Fibroblast of lung (primary cell): ENCODE measurements around the gene DNM1. TPM values are rescaled to one million over a fixed set of nuclear protein-coding genes. Genes with fewer than 3 reads are reported as not detected.

Experiments used
- polyA plus RNA-seq, 2 donors: library from polyadenylated mRNA; depleted of rRNA in 1 of 2; stranded (reverse) in 1 of 2; unstranded in 1 of 2; fragments of >200 nt; gene quantifications; 2 replicates each; pipeline ENCODE4 v1.2.1, GENCODE V29; 2011 to 2012; ENCODE audit warnings: missing spikeins in 1 of 2
- total RNA-seq: library from RNA; depleted of rRNA; stranded (reverse); fragments of >200 nt; gene quantifications from 2 replicates; pipeline ENCODE4 v1.2.1, GENCODE V29; 2014

Gene DNM1
- total and polyA plus RNA-seq, 2 donors (not counting 1 experiment from before 2014, with no cell fraction given): 3.7 to 30.4 TPM

Other genes starting within 250 kb of the DNM1 start
- 7.2 and 13.2 TPM in 2 replicates for gene EEIG1, start 222.4 kb upstream of the DNM1 start, total RNA-seq
- 12.8 and 21.4 TPM in 2 replicates for gene EEIG1, start 222.4 kb upstream of the DNM1 start, polyA plus RNA-seq
- gene NAIF1, start 136.1 kb upstream of the DNM1 start, total RNA-seq: 12.6 and 13.2 TPM in 2 replicates
- 5.5 and 7.1 TPM in 2 replicates for gene NAIF1, start 136.1 kb upstream of the DNM1 start, polyA plus RNA-seq
- 24.1 and 30.7 TPM in 2 replicates for gene SLC25A25, start 135.1 kb upstream of the DNM1 start, total RNA-seq
- gene SLC25A25, start 135.1 kb upstream of the DNM1 start, polyA plus RNA-seq: 11.2 and 14.0 TPM in 2 replicates
- 57.3 and 57.6 TPM in 2 replicates for gene PTGES2, start 75.7 kb upstream of the DNM1 start, total RNA-seq
- gene PTGES2, start 75.7 kb upstream of the DNM1 start, polyA plus RNA-seq: 44.8 and 60.7 TPM in 2 replicates
- gene LCN2, start 53.9 kb upstream of the DNM1 start, total RNA-seq: not detected in 2 replicates
- gene LCN2, start 53.9 kb upstream of the DNM1 start, polyA plus RNA-seq: not detected in 2 replicates
- gene BBLN, start 43.1 kb upstream of the DNM1 start, total RNA-seq: 22.1 and 29.4 TPM in 2 replicates
- 23.8 TPM in 2 replicates for gene BBLN, start 43.1 kb upstream of the DNM1 start, polyA plus RNA-seq
- gene CIZ1, start 11.8 kb upstream of the DNM1 start, total RNA-seq: 21.3 and 27.2 TPM in 2 replicates
- gene CIZ1, start 11.8 kb upstream of the DNM1 start, polyA plus RNA-seq: 26.1 and 48.4 TPM in 2 replicates
- gene GOLGA2, start 72.6 kb downstream of the DNM1 start, total RNA-seq: 96.0 and 118 TPM in 2 replicates
- 107 and 126 TPM in 2 replicates for gene GOLGA2, start 72.6 kb downstream of the DNM1 start, polyA plus RNA-seq
- 35.4 and 35.7 TPM in 2 replicates for gene SWI5, start 72.9 kb downstream of the DNM1 start, total RNA-seq
- gene SWI5, start 72.9 kb downstream of the DNM1 start, polyA plus RNA-seq: 46.7 and 62.6 TPM in 2 replicates
- 18.7 and 22.6 TPM in 2 replicates for gene TRUB2, start 119.1 kb downstream of the DNM1 start, total RNA-seq
- 10.4 and 13.7 TPM in 2 replicates for gene TRUB2, start 119.1 kb downstream of the DNM1 start, polyA plus RNA-seq
- 11.2 and 12.6 TPM in 2 replicates for gene COQ4, start 119.5 kb downstream of the DNM1 start, total RNA-seq
- 18.3 and 18.7 TPM in 2 replicates for gene COQ4, start 119.5 kb downstream of the DNM1 start, polyA plus RNA-seq
- 11.7 and 11.8 TPM in 2 replicates for gene SLC27A4, start 137.1 kb downstream of the DNM1 start, total RNA-seq
- gene SLC27A4, start 137.1 kb downstream of the DNM1 start, polyA plus RNA-seq: 10.3 and 13.3 TPM in 2 replicates
- 23.6 and 28.6 TPM in 2 replicates for gene URM1, start 168.0 kb downstream of the DNM1 start, total RNA-seq
- 35.3 and 43.3 TPM in 2 replicates for gene URM1, start 168.0 kb downstream of the DNM1 start, polyA plus RNA-seq
- gene CERCAM, start 217.5 kb downstream of the DNM1 start, total RNA-seq: 44.9 and 64.2 TPM in 2 replicates
- gene CERCAM, start 217.5 kb downstream of the DNM1 start, polyA plus RNA-seq: 56.9 and 90.5 TPM in 2 replicates